ENCODE data around the gene CA12. TPM values are rescaled to one million over a fixed set of nuclear protein-coding genes. Genes with fewer than 3 reads are reported as not detected.

CA12 gene
- total RNA-seq, 1 experiment from 2014 or later: 19.8 TPM

GRCh38 chr15:63339006-63339766 is 42.5 kb downstream of the CA12 start:
- DNase-seq: no peak
- intact Hi-C loops (cut with micrococcal nuclease): no loop called here
- TF ChIP-seq CTCF (conservative IDR thresholded peaks at IDR 0.05; ENCODE audit: low read depth, low read length): no peak
- TF ChIP-seq EZH2 (IDR thresholded peaks at IDR 0.05; ENCODE audit: low read length, unreplicated experiment): no peak
- no peak for TF ChIP-seq EZH2phosphoT487 (IDR thresholded peaks at IDR 0.05; ENCODE audit: borderline replicate concordance, low read length)
- Histone ChIP-seq H3K9ac (ENCODE audit: low read length) (no peak overlapping the region), H2AFZ (ENCODE audit: low read length) (no peak overlapping the region), H3K9me3 (ENCODE audit: low read length) (no peaks in the 10 kb centered on the region), H3K27ac (ENCODE audit: low read length) (no peak overlapping the region), H3K4me2 (ENCODE audit: low read length) (no peak overlapping the region), H3K4me3 (ENCODE audit: low read length) (no peak overlapping the region), H3K4me1 (ENCODE audit: insufficient read depth, low read length) (peaks cover 9% of the 10 kb centered on the region), H3K36me3 (ENCODE audit: low read depth, low read length) (no peaks in the 10 kb centered on the region; the same call in 1 of the 2 replicates), H3K9me2 (replicated peaks; ENCODE audit: low read length) (no peaks in the 10 kb centered on the region), H3K79me2 (ENCODE audit: low read length) (no peaks in the 10 kb centered on the region), H3F3A (ENCODE audit: low read length, unreplicated experiment) (no peaks in the 10 kb centered on the region), H4K20me1 (ENCODE audit: low read length) (no peaks in the 10 kb centered on the region), H3K27me3 (ENCODE audit: low read length) (no peaks in the 10 kb centered on the region)
- no peak for ATAC-seq
- ChIA-PET CTCF (no interaction called here), POLR2A (ENCODE audit: unreplicated experiment) (no interaction called here)
- no TSS peak for BruUV-seq (replicated peaks)

- CTCF ChIA-PET: no interaction called here
- H3K27ac ChIP-seq (ENCODE audit: low read length): peak overlapping the region; percentile 32; the same call in 1 of the 2 replicates
- no TSS peak for BruUV-seq (replicated peaks)
Measured at GRCh38 chr15:63338170-63338569, 43.5 kb downstream of the CA12 start.

More at GRCh38 chr15:63338170-63338569, 43.5 kb downstream of the CA12 start:
- H3K27me3 ChIP-seq (ENCODE audit: low read length): no peaks in the 10 kb centered on the region
- peak; percentile 78 for DNase-seq
- no peaks in the 10 kb centered on the region for H3K79me2 ChIP-seq (ENCODE audit: low read length)
- TF ChIP-seq CTCF (conservative IDR thresholded peaks at IDR 0.05; ENCODE audit: low read depth, low read length): no peak
- no peak for TF ChIP-seq EZH2 (IDR thresholded peaks at IDR 0.05; ENCODE audit: low read length, unreplicated experiment)
- no peak for TF ChIP-seq EZH2phosphoT487 (IDR thresholded peaks at IDR 0.05; ENCODE audit: borderline replicate concordance, low read length)
- peak; percentile 49; the same call in 1 of the 2 replicates for ATAC-seq
- H3K9me3 ChIP-seq (ENCODE audit: low read length): no peaks in the 10 kb centered on the region
- H3K4me2 ChIP-seq (ENCODE audit: low read length): no peak overlapping the region
- H3K9me2 ChIP-seq (replicated peaks; ENCODE audit: low read length): no peaks in the 10 kb centered on the region
- H4K20me1 ChIP-seq (ENCODE audit: low read length): no peaks in the 10 kb centered on the region
- no peak overlapping the region for H2AFZ ChIP-seq (ENCODE audit: low read length)
- H3K9ac ChIP-seq (ENCODE audit: low read length): no peak overlapping the region
- peaks cover 13% of the 10 kb centered on the region for H3K4me1 ChIP-seq (ENCODE audit: insufficient read depth, low read length)
- no peaks in the 10 kb centered on the region for H3F3A ChIP-seq (ENCODE audit: low read length, unreplicated experiment)
- intact Hi-C loops (cut with micrococcal nuclease): no loop called here
- POLR2A ChIA-PET (ENCODE audit: unreplicated experiment): no interaction called here
- H3K36me3 ChIP-seq (ENCODE audit: low read depth, low read length): no peaks in the 10 kb centered on the region; the same call in 1 of the 2 replicates
- no peak overlapping the region for H3K4me3 ChIP-seq (ENCODE audit: low read length)

Measured in PC-3 (cell line).